Suprapubic skin (tissue), 4 donors: ENCODE measurements around the gene POU3F2. TPM values are rescaled to one million over a fixed set of nuclear protein-coding genes. Genes with fewer than 3 reads are reported as not detected.

ENCODE experiments used
- DNase-seq, 2 donors: peaks; one replicate each; pipeline ENCODE4 v3.0.0-alpha.2; 2019; ENCODE audit warnings: low spot score in 2 of 2
- H3K27ac ChIP-seq: fragments of 200-600 bp; sonication (generic); one replicate; pipeline ENCODE4 v1.5.1; 2019
- H3K27me3 ChIP-seq: fragments of 200-600 bp; sonication (generic); one replicate; pipeline ENCODE4 v1.5.1; 2019
- H3K36me3 ChIP-seq: fragments of 200-600 bp; sonication (generic); one replicate; pipeline ENCODE4 v1.5.1; 2019
- H3K4me1 ChIP-seq: fragments of 200-600 bp; sonication (generic); one replicate; pipeline ENCODE4 v1.5.1; 2019
- H3K4me3 ChIP-seq: fragments of 200-600 bp; sonication (generic); one replicate; pipeline ENCODE4 v1.5.1; 2019; ENCODE audit warnings: mild to moderate bottlenecking
- H3K9me3 ChIP-seq: fragments of 200-600 bp; sonication (generic); one replicate; pipeline ENCODE4 v1.5.1; 2019
- CTCF ChIP-seq, 2 donors: fragments of 200-600 bp in 1 of 2; fragments of 450-650 bp in 1 of 2; sonication (generic) in 1 of 2; IDR thresholded peaks; one replicate each; pipeline ENCODE4 v1.5.1; 2016 to 2019; ENCODE audit warnings: antibody characterized with exemption in 2 of 2, mild to moderate bottlenecking in 1 of 2, moderate library complexity in 1 of 2
- EP300 ChIP-seq: sonication (generic); formaldehyde crosslinking; IDR thresholded peaks from one replicate; pipeline ENCODE4 v1.6.1; 2017; ENCODE audit warnings: antibody characterized with exemption
- POLR2A ChIP-seq, 2 donors: fragments of 450-650 bp; IDR thresholded peaks; one replicate each; pipeline ENCODE4 v1.6.1; 2017; ENCODE audit warnings: antibody characterized with exemption in 2 of 2, mild to moderate bottlenecking in 2 of 2, moderate library complexity in 2 of 2
- POLR2AphosphoS5 ChIP-seq, 3 donors: sonication (generic); formaldehyde crosslinking; IDR thresholded peaks; one replicate each; pipeline ENCODE4 v1.6.1; 2017; ENCODE audit warnings: antibody characterized with exemption in 3 of 3
- WGBS: methylation state at CpG from one replicate; pipeline ENCODE4 v1.1.5; 2018; 5-methylcytosine and 5-hydroxymethylcytosine counted together
- total RNA-seq, 4 donors: library from RNA; depleted of rRNA; stranded (reverse); fragments of >200 nt; gene quantifications; one replicate each; pipeline ENCODE4 v1.1.0, GENCODE V29; 2016

Gene POU3F2
- total RNA-seq, 4 donors from 2014 or later = not detected

- Histone ChIP-seq H3K36me3 (peaks cover 18% of the 10 kb centered on the region), H3K9me3 (no peaks in the 10 kb centered on the region), H3K4me3 (no peak overlapping the region), H3K27ac (no peak overlapping the region), H3K27me3 (no peaks in the 10 kb centered on the region), H3K4me1 (no peaks in the 10 kb centered on the region)
- no peak for DNase-seq
- no peak for TF ChIP-seq POLR2A (IDR thresholded peaks at IDR 0.05)
- no peak for TF ChIP-seq POLR2AphosphoS5 (IDR thresholded peaks at IDR 0.05)
- no peak for TF ChIP-seq EP300
- no peak for TF ChIP-seq CTCF (IDR thresholded peaks at IDR 0.05)
These were observed 46.1 kb downstream of the POU3F2 start for GRCh38 chr6:98880486-98880885.

- WGBS = 95% methylated on average over 3 of the region's 3 CpGs
- no peaks in the 10 kb centered on the region for H3K4me1 ChIP-seq
- H3K9me3 ChIP-seq = no peaks in the 10 kb centered on the region
- no peak overlapping the region for H3K4me3 ChIP-seq
- DNase-seq = no peak
- no peak for TF ChIP-seq POLR2A (IDR thresholded peaks at IDR 0.05)
- TF ChIP-seq EP300 = no peak
- TF ChIP-seq CTCF (IDR thresholded peaks at IDR 0.05) = no peak
- no peak for TF ChIP-seq POLR2AphosphoS5 (IDR thresholded peaks at IDR 0.05)
- H3K36me3 ChIP-seq = peaks cover 27% of the 10 kb centered on the region
- no peak overlapping the region for H3K27ac ChIP-seq
- no peaks in the 10 kb centered on the region for H3K27me3 ChIP-seq
These were observed 51.0 kb downstream of the POU3F2 start for GRCh38 chr6:98885330-98885729.

GRCh38 chr6:98887650-98888049 is 53.3 kb downstream of the POU3F2 start:
- H3K36me3 ChIP-seq = peaks cover 21% of the 10 kb centered on the region
- DNase-seq = no peak
- WGBS = 90% methylated on average over 3 of the region's 3 CpGs
- no peaks in the 10 kb centered on the region for H3K27me3 ChIP-seq
- no peak overlapping the region for H3K27ac ChIP-seq
- H3K4me1 ChIP-seq = no peaks in the 10 kb centered on the region
- no peak overlapping the region for H3K4me3 ChIP-seq
- no peak for TF ChIP-seq POLR2A (IDR thresholded peaks at IDR 0.05)
- no peaks in the 10 kb centered on the region for H3K9me3 ChIP-seq

Other genes with a start within 250 kb of the POU3F2 start
- gene FBXL4, start 113.4 kb downstream of the POU3F2 start, total RNA-seq = 10 to 100 TPM; 14.5 to 26.7 (median 18.3) TPM